ENCODE data around the gene XPO6.
"Not testable (repeated sequence)": the region's sequence is repeated elsewhere in the genome, so short reads cannot be mapped to it uniquely, and the experiment has no call there.

DNA sequence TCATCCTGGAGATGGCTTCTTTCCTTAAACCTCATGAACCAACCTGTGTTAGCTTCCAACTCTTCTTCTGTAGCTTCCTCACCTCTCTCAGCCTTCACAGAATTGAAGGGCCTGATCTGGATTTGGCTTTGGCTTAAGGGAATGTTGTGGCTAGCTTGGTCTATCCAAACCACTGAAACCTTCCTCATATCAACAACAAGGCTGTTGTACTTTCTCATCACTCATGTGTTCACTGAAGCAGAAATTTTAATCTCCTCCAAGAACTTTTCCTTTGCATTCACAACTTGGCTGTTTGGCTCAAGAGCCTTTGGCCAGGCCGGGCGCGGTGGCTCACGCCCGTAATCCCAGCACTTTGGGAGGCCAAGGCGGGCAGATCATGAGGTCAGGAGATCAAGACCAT lies 95.9 kb downstream of the XPO6 start:
- TF ChIP-seq, protein P1, sequence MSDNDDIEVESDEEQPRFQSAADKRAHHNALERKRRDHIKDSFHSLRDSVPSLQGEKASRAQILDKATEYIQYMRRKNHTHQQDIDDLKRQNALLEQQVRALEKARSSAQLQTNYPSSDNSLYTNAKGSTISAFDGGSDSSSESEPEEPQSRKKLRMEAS (IDR thresholded peaks at IDR 0.05) = not testable (repeated sequence)
- not testable (repeated sequence) for TF ChIP-seq NFYB (CRISPR knock-in tag; IDR thresholded peaks at IDR 0.05); TCF12 (IDR thresholded peaks at IDR 0.05); TCF12 (CRISPR knock-in tag; IDR thresholded peaks at IDR 0.05); ZMYM3 (CRISPR knock-in tag; IDR thresholded peaks at IDR 0.05); SP1 (IDR thresholded peaks at IDR 0.05); SP1 (CRISPR knock-in tag; IDR thresholded peaks at IDR 0.05)
- TF ChIP-seq, protein P2, sequence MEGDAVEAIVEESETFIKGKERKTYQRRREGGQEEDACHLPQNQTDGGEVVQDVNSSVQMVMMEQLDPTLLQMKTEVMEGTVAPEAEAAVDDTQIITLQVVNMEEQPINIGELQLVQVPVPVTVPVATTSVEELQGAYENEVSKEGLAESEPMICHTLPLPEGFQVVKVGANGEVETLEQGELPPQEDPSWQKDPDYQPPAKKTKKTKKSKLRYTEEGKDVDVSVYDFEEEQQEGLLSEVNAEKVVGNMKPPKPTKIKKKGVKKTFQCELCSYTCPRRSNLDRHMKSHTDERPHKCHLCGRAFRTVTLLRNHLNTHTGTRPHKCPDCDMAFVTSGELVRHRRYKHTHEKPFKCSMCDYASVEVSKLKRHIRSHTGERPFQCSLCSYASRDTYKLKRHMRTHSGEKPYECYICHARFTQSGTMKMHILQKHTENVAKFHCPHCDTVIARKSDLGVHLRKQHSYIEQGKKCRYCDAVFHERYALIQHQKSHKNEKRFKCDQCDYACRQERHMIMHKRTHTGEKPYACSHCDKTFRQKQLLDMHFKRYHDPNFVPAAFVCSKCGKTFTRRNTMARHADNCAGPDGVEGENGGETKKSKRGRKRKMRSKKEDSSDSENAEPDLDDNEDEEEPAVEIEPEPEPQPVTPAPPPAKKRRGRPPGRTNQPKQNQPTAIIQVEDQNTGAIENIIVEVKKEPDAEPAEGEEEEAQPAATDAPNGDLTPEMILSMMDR (CRISPR knock-in tag; IDR thresholded peaks at IDR 0.05) = not testable (repeated sequence)
